ENCODE results near the gene PSMG1.

PSMG1 gene

GRCh38 chr21:39208624-39209333 is 25.5 kb upstream of the PSMG1 start:
- no peak for TF ChIP-seq CTCF (IDR thresholded peaks at IDR 0.05; ENCODE audit: borderline replicate concordance, control extremely low read depth, extremely low read depth, insufficient read depth, missing control alignments)
- in situ Hi-C loops (cut with MboI; ENCODE audit: low sequenced_read_pairs, unreplicated experiment): no loop called here
- no peak for DNase-seq (ENCODE audit: low spot score)

- in situ Hi-C loops (cut with MboI; ENCODE audit: low sequenced_read_pairs, unreplicated experiment): no loop called here
- no peak for DNase-seq (ENCODE audit: low spot score)
- no peak for TF ChIP-seq CTCF (IDR thresholded peaks at IDR 0.05; ENCODE audit: borderline replicate concordance, control extremely low read depth, extremely low read depth, insufficient read depth, missing control alignments)
These were observed 20.9 kb upstream of the PSMG1 start for GRCh38 chr21:39204134-39204533.

GRCh38 chr21:39198800-39199199 is 15.5 kb upstream of the PSMG1 start:
- no peak for TF ChIP-seq CTCF (IDR thresholded peaks at IDR 0.05; ENCODE audit: borderline replicate concordance, control extremely low read depth, extremely low read depth, insufficient read depth, missing control alignments)
- no peak for DNase-seq (ENCODE audit: low spot score)
- in situ Hi-C loops (cut with MboI; ENCODE audit: low sequenced_read_pairs, unreplicated experiment): loop anchor here (25.0 kb wide), 1 partner anchor 189 kb away; a partner anchor contains a TSS

GRCh38 chr21:39197448-39198233 is 14.4 kb upstream of the PSMG1 start:
- TF ChIP-seq CTCF (IDR thresholded peaks at IDR 0.05; ENCODE audit: borderline replicate concordance, control extremely low read depth, extremely low read depth, insufficient read depth, missing control alignments): no peak
- no peak for DNase-seq (ENCODE audit: low spot score)
- in situ Hi-C loops (cut with MboI; ENCODE audit: low sequenced_read_pairs, unreplicated experiment): loop anchor here (25.0 kb wide), 1 partner anchor 190 kb away; a partner anchor contains a TSS

- TF ChIP-seq CTCF (IDR thresholded peaks at IDR 0.05; ENCODE audit: borderline replicate concordance, control extremely low read depth, extremely low read depth, insufficient read depth, missing control alignments): no peak
- in situ Hi-C loops (cut with MboI; ENCODE audit: low sequenced_read_pairs, unreplicated experiment): loop anchor here (25.0 kb wide), 1 partner anchor 190 kb away; a partner anchor contains a TSS
- no peak for DNase-seq (ENCODE audit: low spot score)
These were observed 13.6 kb upstream of the PSMG1 start for GRCh38 chr21:39196838-39197237.

- TF ChIP-seq CTCF (IDR thresholded peaks at IDR 0.05; ENCODE audit: borderline replicate concordance, control extremely low read depth, extremely low read depth, insufficient read depth, missing control alignments): no peak
- DNase-seq (ENCODE audit: low spot score): no peak
These were observed 13.1 kb upstream of the PSMG1 start for GRCh38 chr21:39196310-39196709.

More at GRCh38 chr21:39196310-39196709, 13.1 kb upstream of the PSMG1 start:
- in situ Hi-C loops (cut with MboI; ENCODE audit: low sequenced_read_pairs, unreplicated experiment): loop anchor here (25.0 kb wide), 1 partner anchor 191 kb away; a partner anchor contains a TSS
